K562 (cell line): ENCODE data around the gene LGR6. TPM values are rescaled to one million over a fixed set of nuclear protein-coding genes. Genes with fewer than 3 reads are reported as not detected.

ENCODE experiments used
- CBFA2T3 ChIP-seq: fragments of 450-650 bp; IDR thresholded peaks from 2 replicates; pipeline ENCODE4 v1.6.1; 2017
- DDX20 ChIP-seq: fragments of 450-650 bp; IDR thresholded peaks from 2 replicates; pipeline ENCODE4 v1.6.1; 2016; ENCODE audit warnings: missing genetic modification characterization, low read depth, mild to moderate bottlenecking, missing compliant biosample characterization, moderate library complexity
- E4F1 ChIP-seq: fragments of 250-450 bp; sonication (Bioruptor Pico); IDR thresholded peaks from 2 replicates; pipeline ENCODE4 v1.5.0; 2021; ENCODE audit warnings: mild to moderate bottlenecking, borderline replicate concordance
- ELF1 ChIP-seq: fragments of 200-800 bp; sonication (Bioruptor generic); IDR thresholded peaks from 2 replicates; pipeline ENCODE4 v1.6.1; 2016; ENCODE audit warnings: missing genetic modification characterization, missing compliant biosample characterization
- ELK3 ChIP-seq: fragments of 450-650 bp; formaldehyde crosslinking; IDR thresholded peaks from 2 replicates; pipeline ENCODE4 v1.4.0; 2020; ENCODE audit warnings: mild to moderate bottlenecking
- FOS ChIP-seq: IDR thresholded peaks from 3 replicates; pipeline ENCODE4 v1.6.1; 2011; ENCODE audit not compliant: insufficient read length; ENCODE audit errors: extremely low read depth
- FUS ChIP-seq: fragments of 200-400 bp; formaldehyde crosslinking; optimal IDR thresholded peaks from 2 replicates; pipeline ENCODE3; 2017; ENCODE audit warnings: low read depth, low read length
- HDGF ChIP-seq: fragments of 450-650 bp; IDR thresholded peaks from 2 replicates; pipeline ENCODE4 v1.6.1; 2016
- HNRNPK ChIP-seq: fragments of 200-400 bp; formaldehyde crosslinking; IDR thresholded peaks from one replicate; pipeline ENCODE4 v1.6.1; 2018; ENCODE audit warnings: mild to moderate bottlenecking, low read depth, low read length; ENCODE audit not compliant: poor library complexity, severe bottlenecking
- KHSRP ChIP-seq: fragments of 450-650 bp; IDR thresholded peaks from 2 replicates; pipeline ENCODE4 v1.6.1; 2017
- MEF2D ChIP-seq: conservative IDR thresholded peaks from 2 replicates; pipeline ENCODE4 v1.6.1; 2016; ENCODE audit warnings: low read depth, missing genetic modification characterization, missing compliant biosample characterization
- MLLT1 ChIP-seq, 2 experiments: fragments of 450-650 bp; IDR thresholded peaks; 2 replicates each; pipeline ENCODE4 v1.6.1; 2016
- NR1H2 ChIP-seq: sonication (generic); formaldehyde crosslinking; IDR thresholded peaks from 2 replicates; pipeline ENCODE4 v1.4.0; 2020; ENCODE audit warnings: mild to moderate bottlenecking, missing genetic modification reagents
- PBX2 ChIP-seq, 2 experiments: IDR thresholded peaks in 1 of 2; conservative IDR thresholded peaks in 1 of 2; 2 replicates each; pipeline ENCODE4 v1.6.1; 2016; ENCODE audit warnings: low read depth in 2 of 2, mild to moderate bottlenecking in 1 of 2, missing compliant biosample characterization in 1 of 2, missing genetic modification characterization in 1 of 2, moderate library complexity in 1 of 2
- PHB2 ChIP-seq: fragments of 450-650 bp; IDR thresholded peaks from 2 replicates; pipeline ENCODE4 v1.6.1; 2017; ENCODE audit warnings: low read depth
- SLC30A9 ChIP-seq: fragments of 250-450 bp; sonication (Bioruptor Pico); IDR thresholded peaks from 2 replicates; pipeline ENCODE4 v1.8.0; 2022; ENCODE audit warnings: mild to moderate bottlenecking, moderate library complexity
- SMARCE1 ChIP-seq: fragments of 450-650 bp; IDR thresholded peaks from 2 replicates; pipeline ENCODE4 v1.7.1; 2016; ENCODE audit warnings: mild to moderate bottlenecking
- STAT5A ChIP-seq: IDR thresholded peaks from 2 replicates; pipeline ENCODE4 v1.6.1; 2012; ENCODE audit warnings: low read length, inconsistent platforms, borderline replicate concordance
- TEAD1 ChIP-seq, 2 experiments: fragments of 450-650 bp in 1 of 2; sonication (generic) in 1 of 2; formaldehyde crosslinking; IDR thresholded peaks; 2 replicates each; pipeline versions ENCODE4 v1.4.0 to v1.8.0; 2020 to 2022; ENCODE audit warnings: mild to moderate bottlenecking in 2 of 2, missing genetic modification reagents in 1 of 2
- TEAD4 ChIP-seq, 2 experiments: sonication (generic) in 1 of 2; formaldehyde crosslinking in 1 of 2; IDR thresholded peaks; 2 replicates each; pipeline versions ENCODE4 v1.6.1 to v1.8.0; 2012 to 2022; ENCODE audit warnings: borderline replicate concordance in 1 of 2, inconsistent platforms in 1 of 2, low read length in 1 of 2, mild to moderate bottlenecking in 1 of 2, missing genetic modification reagents in 1 of 2
- polyA plus RNA-seq, 8 experiments: library from polyadenylated mRNA; depleted of rRNA in 4 of 8; stranded (reverse) in 5 of 8; unstranded in 3 of 8; fragments of >200 nt; fragmentation: Nextera tagmentation in 2 of 8; fragmentation: Illumina TruSeq in 1 of 8; extraction: Ambion mirVana in 2 of 8; extraction: Trizol in 1 of 8; gene quantifications; 2 replicates each; pipeline versions ENCODE4 v1.2.1 to v1.2.3, GENCODE V29; 2011 to 2014; ENCODE audit warnings: inconsistent platforms in 1 of 8, missing spikeins in 1 of 8
- total RNA-seq, 7 experiments: library from RNA; depleted of rRNA in 6 of 7; stranded (reverse); fragments of >200 nt in 6 of 7; fragmentation: Illumina TruSeq in 2 of 7; extraction: Trizol in 2 of 7; gene quantifications; 2 replicates each; pipeline versions ENCODE4 v1.2.1 to v1.2.3, GENCODE V29; 2011 to 2021; ENCODE audit warnings: low replicate concordance in 1 of 7

Gene LGR6
- total and polyA plus RNA-seq, 9 of the 15 experiments (the other 6 are each of a cell fraction or from before 2014, with no cell fraction given): 0.01 to 0.54 (median 0.17) TPM; not detected in 1

- TF ChIP-seq DDX20 (tag) (no peak), TEAD1 (CRISPR knock-in tag; IDR thresholded peaks at IDR 0.05) (no peak), MEF2D (tag) (no peak), FUS (no peak), SMARCE1 (peak; percentile 64), PHB2 (0 out of 2 replicates have a peak, but pooled peaks have one; percentile 9), TEAD4 (IDR thresholded peaks at IDR 0.05; ENCODE audit: low read length) (peak; percentile 38; the same call in 1 of the 2 replicates), TEAD4 (CRISPR knock-in tag; IDR thresholded peaks at IDR 0.05; ENCODE audit: borderline replicate concordance) (no peak), KHSRP (no peak), FOS (no peak), HNRNPK (no peak), HDGF (0 out of 2 replicates have a peak, but pooled peaks have one; percentile 71), ELF1 (tag) (peak; percentile 52; the same call in 1 of the 2 replicates), ELK3 (CRISPR knock-in tag) (no peak), STAT5A (no peak), SLC30A9 (CRISPR knock-in tag) (no peak), NR1H2 (CRISPR knock-in tag) (0 out of 2 replicates have a peak, but pooled peaks have one; percentile 18), CBFA2T3 (peak; percentile 73), MLLT1 (IDR thresholded peaks at IDR 0.05) (peak in 1 of 2 experiments; percentile 39; a peak in 2 of 4 replicates), E4F1 (peak; percentile 57; the same call in 1 of the 2 replicates), PBX2 (CRISPR knock-in tag; IDR thresholded peaks at IDR 0.05; ENCODE audit: low read depth) (no peak), PBX2 (tag; conservative IDR thresholded peaks at IDR 0.05; ENCODE audit: low read depth) (no peak)
Observed at GRCh38 chr1:202164271-202165037, 29.1 kb upstream of the LGR6 start (continued).
